ENCODE measurements around the gene DNHD1. TPM values are rescaled to one million over a fixed set of nuclear protein-coding genes. Genes with fewer than 3 reads are reported as not detected.

Gene DNHD1
- total RNA-seq, 5 donors from 2014 or later (not counting 1 experiment from before 2014, with no cell fraction given), result 44.1 to 52.0 (median 47.8) TPM

GRCh38 chr11:6567371-6567745 is 70.3 kb downstream of the DNHD1 start:
- WGBS (ENCODE audit: insufficient coverage), result 99% methylated on average over 7 of the region's 7 CpGs
- H3K27me3 Mint-ChIP-seq, result no peaks in the 10 kb centered on the region
- peaks cover 29% of the 10 kb centered on the region for H3K36me3 Mint-ChIP-seq
- H3K27ac Mint-ChIP-seq, result no peak overlapping the region
- Histone ChIP-seq H3K27me3 (replicated peaks in 1 of 2; ENCODE audit: control insufficient read depth in 2 of 2, extremely low read depth in 1 of 2, insufficient read depth in 2 of 2, low read length in 1 of 2) (no peaks in the 10 kb centered on the region), H3K4me3 (ENCODE audit: control insufficient read depth in 1 of 2, extremely low read depth in 1 of 2, low read length in 1 of 2) (no peak overlapping the region), H3K36me3 (ENCODE audit: control insufficient read depth in 2 of 2, extremely low read depth in 1 of 2, insufficient read depth in 1 of 2, low read length in 1 of 2) (peaks cover 0 to 13% of the 10 kb centered on the region in 2 donors), H3K27ac (ENCODE audit: low read length) (no peak overlapping the region), H3K4me1 (ENCODE audit: control insufficient read depth in 1 of 2, extremely low read depth in 1 of 2, insufficient read depth in 2 of 2, low read length in 2 of 2) (no peaks in the 10 kb centered on the region), H3K9me3 (no peaks in the 10 kb centered on the region)
- peaks cover 0 to 2% (median 0%) of the 10 kb centered on the region in 3 donors for H3K4me1 Mint-ChIP-seq
- ATAC-seq (replicated peaks in 1 of 4) (no peak), DNase-seq (no peak)
- ChIA-PET CTCF (no interaction called here), POLR2A (no interaction called here)
- H3K9me3 Mint-ChIP-seq, result no peaks in the 10 kb centered on the region
- no peak overlapping the region for H3K4me3 Mint-ChIP-seq

- Mint-ChIP-seq H3K36me3 (peaks cover 28% of the 10 kb centered on the region), H3K4me3 (no peak overlapping the region), H3K4me1 (no peaks in the 10 kb centered on the region), H3K27ac (no peak overlapping the region), H3K27me3 (no peaks in the 10 kb centered on the region), H3K9me3 (no peaks in the 10 kb centered on the region)
- Histone ChIP-seq H3K27me3 (replicated peaks in 1 of 2; ENCODE audit: control insufficient read depth in 2 of 2, extremely low read depth in 1 of 2, insufficient read depth in 2 of 2, low read length in 1 of 2) (no peaks in the 10 kb centered on the region), H3K4me3 (ENCODE audit: control insufficient read depth in 1 of 2, extremely low read depth in 1 of 2, low read length in 1 of 2) (no peak overlapping the region), H3K36me3 (ENCODE audit: control insufficient read depth in 2 of 2, extremely low read depth in 1 of 2, insufficient read depth in 1 of 2, low read length in 1 of 2) (peaks cover 0 to 13% of the 10 kb centered on the region in 2 donors), H3K27ac (ENCODE audit: low read length) (no peak overlapping the region), H3K4me1 (ENCODE audit: control insufficient read depth in 1 of 2, extremely low read depth in 1 of 2, insufficient read depth in 2 of 2, low read length in 2 of 2) (no peaks in the 10 kb centered on the region), H3K9me3 (no peaks in the 10 kb centered on the region)
- DNase-seq, result no peak
- 100% methylated on average over 2 of the region's 4 CpGs for WGBS (ENCODE audit: insufficient coverage)
- ChIA-PET CTCF (no interaction called here), POLR2A (no interaction called here)
- ATAC-seq (replicated peaks in 1 of 4), result no peak
Observed at GRCh38 chr11:6568191-6568918, 71.3 kb downstream of the DNHD1 start.

- Mint-ChIP-seq H3K4me3 (no peak overlapping the region), H3K36me3 (peaks cover 25% of the 10 kb centered on the region), H3K9me3 (no peaks in the 10 kb centered on the region), H3K27me3 (no peaks in the 10 kb centered on the region), H3K4me1 (no peaks in the 10 kb centered on the region), H3K27ac (no peak overlapping the region)
- ATAC-seq (replicated peaks in 1 of 4) (no peak), DNase-seq (no peak)
- peaks cover 0 to 5% of the 10 kb centered on the region in 2 donors for H3K36me3 ChIP-seq (ENCODE audit: control insufficient read depth in 2 of 2, extremely low read depth in 1 of 2, insufficient read depth in 1 of 2, low read length in 1 of 2)
- no peak overlapping the region for H3K4me3 ChIP-seq (ENCODE audit: control insufficient read depth in 1 of 2, extremely low read depth in 1 of 2, low read length in 1 of 2)
- ChIA-PET CTCF (interaction anchor here in 1 of 2 donors (1.4 kb wide), 1 partner anchor 9 kb away, joined by 3 read pairs; no protein-coding TSS in a partner anchor), POLR2A (no interaction called here)
- H3K27ac ChIP-seq (ENCODE audit: low read length), result no peak overlapping the region
- 93% methylated on average over 3 of the region's 5 CpGs for WGBS (ENCODE audit: insufficient coverage)
- no peaks in the 10 kb centered on the region for H3K9me3 ChIP-seq
- no peaks in the 10 kb centered on the region for H3K4me1 ChIP-seq (ENCODE audit: control insufficient read depth in 1 of 2, extremely low read depth in 1 of 2, insufficient read depth in 2 of 2, low read length in 2 of 2)
- H3K27me3 ChIP-seq (replicated peaks in 1 of 2; ENCODE audit: control insufficient read depth in 2 of 2, extremely low read depth in 1 of 2, insufficient read depth in 2 of 2, low read length in 1 of 2), result no peaks in the 10 kb centered on the region
Observed at GRCh38 chr11:6569706-6570105, 72.6 kb downstream of the DNHD1 start.

- POLR2A ChIA-PET, result no interaction called here
- Histone ChIP-seq H3K4me1 (ENCODE audit: control insufficient read depth in 1 of 2, extremely low read depth in 1 of 2, insufficient read depth in 2 of 2, low read length in 2 of 2) (no peaks in the 10 kb centered on the region), H3K9me3 (no peaks in the 10 kb centered on the region), H3K27me3 (replicated peaks in 1 of 2; ENCODE audit: control insufficient read depth in 2 of 2, extremely low read depth in 1 of 2, insufficient read depth in 2 of 2, low read length in 1 of 2) (no peaks in the 10 kb centered on the region), H3K27ac (ENCODE audit: low read length) (no peak overlapping the region), H3K4me3 (ENCODE audit: control insufficient read depth in 1 of 2, extremely low read depth in 1 of 2, low read length in 1 of 2) (no peak overlapping the region), H3K36me3 (ENCODE audit: control insufficient read depth in 2 of 2, extremely low read depth in 1 of 2, insufficient read depth in 1 of 2, low read length in 1 of 2) (peaks cover 0 to 5% of the 10 kb centered on the region in 2 donors)
- no peaks in the 10 kb centered on the region for H3K9me3 Mint-ChIP-seq
- no peaks in the 10 kb centered on the region for H3K27me3 Mint-ChIP-seq
- DNase-seq (no peak), ATAC-seq (replicated peaks in 1 of 4) (no peak)
- no peaks in the 10 kb centered on the region for H3K4me1 Mint-ChIP-seq
- no peak overlapping the region for H3K4me3 Mint-ChIP-seq
- H3K36me3 Mint-ChIP-seq, result peaks cover 19% of the 10 kb centered on the region
- no peak overlapping the region for H3K27ac Mint-ChIP-seq
- CTCF ChIA-PET, result interaction anchor here (0.6 to 1.4 kb wide), 2 partner anchors 10 to 25 kb away, joined by 3 read pairs; no protein-coding TSS in a partner anchor
- WGBS (ENCODE audit: insufficient coverage), result 96% methylated on average over 61 of the region's 62 CpGs
Observed at GRCh38 chr11:6570691-6571427, 73.8 kb downstream of the DNHD1 start.

- Mint-ChIP-seq H3K36me3 (peaks cover 18% of the 10 kb centered on the region), H3K4me3 (no peak overlapping the region), H3K9me3 (no peaks in the 10 kb centered on the region), H3K27ac (no peak overlapping the region), H3K27me3 (no peaks in the 10 kb centered on the region), H3K4me1 (peaks cover 0 to 3% (median 0%) of the 10 kb centered on the region in 3 donors)
- 95% methylated on average over 15 of the region's 22 CpGs for WGBS (ENCODE audit: insufficient coverage)
- ATAC-seq (replicated peaks in 1 of 4) (no peak), DNase-seq (no peak)
- Histone ChIP-seq H3K36me3 (ENCODE audit: control insufficient read depth in 2 of 2, extremely low read depth in 1 of 2, insufficient read depth in 1 of 2, low read length in 1 of 2) (peaks cover 0 to 5% of the 10 kb centered on the region in 2 donors), H3K9me3 (no peaks in the 10 kb centered on the region), H3K4me1 (ENCODE audit: control insufficient read depth in 1 of 2, extremely low read depth in 1 of 2, insufficient read depth in 2 of 2, low read length in 2 of 2) (no peaks in the 10 kb centered on the region), H3K4me3 (ENCODE audit: control insufficient read depth in 1 of 2, extremely low read depth in 1 of 2, low read length in 1 of 2) (no peak overlapping the region), H3K27me3 (replicated peaks in 1 of 2; ENCODE audit: control insufficient read depth in 2 of 2, extremely low read depth in 1 of 2, insufficient read depth in 2 of 2, low read length in 1 of 2) (no peaks in the 10 kb centered on the region), H3K27ac (ENCODE audit: low read length) (no peak overlapping the region)
- ChIA-PET POLR2A (interaction anchor here in 1 of 2 donors (0.5 kb wide), 1 partner anchor 16 kb away, joined by 3 read pairs; no protein-coding TSS in a partner anchor), CTCF (interaction anchor here in 1 of 2 donors (0.5 kb wide), 1 partner anchor 96 kb away, joined by 3 read pairs; no protein-coding TSS in a partner anchor)
Observed at GRCh38 chr11:6571434-6572008, 74.4 kb downstream of the DNHD1 start.

- Histone ChIP-seq H3K4me1 (ENCODE audit: control insufficient read depth in 1 of 2, extremely low read depth in 1 of 2, insufficient read depth in 2 of 2, low read length in 2 of 2) (no peaks in the 10 kb centered on the region), H3K4me3 (ENCODE audit: control insufficient read depth in 1 of 2, extremely low read depth in 1 of 2, low read length in 1 of 2) (no peak overlapping the region), H3K9me3 (no peaks in the 10 kb centered on the region), H3K36me3 (ENCODE audit: control insufficient read depth in 2 of 2, extremely low read depth in 1 of 2, insufficient read depth in 1 of 2, low read length in 1 of 2) (peaks cover 0 to 5% of the 10 kb centered on the region in 2 donors), H3K27ac (ENCODE audit: low read length) (no peak overlapping the region), H3K27me3 (replicated peaks in 1 of 2; ENCODE audit: control insufficient read depth in 2 of 2, extremely low read depth in 1 of 2, insufficient read depth in 2 of 2, low read length in 1 of 2) (no peaks in the 10 kb centered on the region)
- ChIA-PET POLR2A (interaction anchor here in 1 of 2 donors (0.5 kb wide), 1 partner anchor 17 kb away, joined by 3 read pairs; no protein-coding TSS in a partner anchor), CTCF (no interaction called here)
- peaks cover 15% of the 10 kb centered on the region for H3K36me3 Mint-ChIP-seq
- peaks cover 0 to 7% (median 0%) of the 10 kb centered on the region in 3 donors for H3K4me1 Mint-ChIP-seq
- H3K27me3 Mint-ChIP-seq, result no peaks in the 10 kb centered on the region
- H3K4me3 Mint-ChIP-seq, result no peak overlapping the region
- DNase-seq (no peak), ATAC-seq (replicated peaks in 1 of 4) (no peak)
- no peak overlapping the region for H3K27ac Mint-ChIP-seq
- WGBS (ENCODE audit: insufficient coverage), result no CpG with 5 or more reads among the region's 2 CpGs
- no peaks in the 10 kb centered on the region for H3K9me3 Mint-ChIP-seq
Observed at GRCh38 chr11:6572215-6572614, 75.1 kb downstream of the DNHD1 start.
